ENCODE measurements around the gene CDH2.

CDH2 gene

GRCh38 chr18:28030458-28030857 is 146.5 kb downstream of the CDH2 start:
- no peak for DNase-seq (ENCODE audit: low read depth)
- no peak overlapping the region for H3K4me3 ChIP-seq (ENCODE audit: low read depth, low read length)
- TF ChIP-seq, protein P1, sequence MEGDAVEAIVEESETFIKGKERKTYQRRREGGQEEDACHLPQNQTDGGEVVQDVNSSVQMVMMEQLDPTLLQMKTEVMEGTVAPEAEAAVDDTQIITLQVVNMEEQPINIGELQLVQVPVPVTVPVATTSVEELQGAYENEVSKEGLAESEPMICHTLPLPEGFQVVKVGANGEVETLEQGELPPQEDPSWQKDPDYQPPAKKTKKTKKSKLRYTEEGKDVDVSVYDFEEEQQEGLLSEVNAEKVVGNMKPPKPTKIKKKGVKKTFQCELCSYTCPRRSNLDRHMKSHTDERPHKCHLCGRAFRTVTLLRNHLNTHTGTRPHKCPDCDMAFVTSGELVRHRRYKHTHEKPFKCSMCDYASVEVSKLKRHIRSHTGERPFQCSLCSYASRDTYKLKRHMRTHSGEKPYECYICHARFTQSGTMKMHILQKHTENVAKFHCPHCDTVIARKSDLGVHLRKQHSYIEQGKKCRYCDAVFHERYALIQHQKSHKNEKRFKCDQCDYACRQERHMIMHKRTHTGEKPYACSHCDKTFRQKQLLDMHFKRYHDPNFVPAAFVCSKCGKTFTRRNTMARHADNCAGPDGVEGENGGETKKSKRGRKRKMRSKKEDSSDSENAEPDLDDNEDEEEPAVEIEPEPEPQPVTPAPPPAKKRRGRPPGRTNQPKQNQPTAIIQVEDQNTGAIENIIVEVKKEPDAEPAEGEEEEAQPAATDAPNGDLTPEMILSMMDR (IDR thresholded peaks at IDR 0.05; ENCODE audit: control insufficient read depth, extremely low read depth, insufficient read depth), result no peak

DNA sequence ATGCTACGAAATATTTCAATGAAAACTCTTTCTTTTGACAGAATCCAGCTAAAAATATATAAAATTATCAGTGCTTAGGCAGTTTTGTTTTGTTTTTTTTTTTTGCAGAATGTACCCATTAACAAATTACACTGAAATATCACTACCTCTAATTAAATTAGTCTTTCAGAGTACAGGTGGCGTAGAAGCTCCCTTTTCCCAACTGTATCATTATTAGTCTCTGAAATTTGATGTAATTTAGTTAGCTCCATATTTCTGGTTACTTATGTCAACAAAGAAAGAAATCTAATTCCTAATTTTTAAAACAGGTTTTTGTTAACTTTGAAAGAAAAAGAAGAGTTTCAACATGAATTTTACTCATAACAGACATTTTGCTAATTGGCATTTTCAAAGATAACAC is 149.2 kb downstream of the CDH2 start:
- no peak for DNase-seq (ENCODE audit: low read depth)
- TF ChIP-seq, protein P1 (IDR thresholded peaks at IDR 0.05; ENCODE audit: control insufficient read depth, extremely low read depth, insufficient read depth), result no peak
- H3K4me3 ChIP-seq (ENCODE audit: low read depth, low read length), result no peak overlapping the region

- no peak overlapping the region for H3K4me3 ChIP-seq (ENCODE audit: low read depth, low read length)
- TF ChIP-seq, protein P1 (IDR thresholded peaks at IDR 0.05; ENCODE audit: control insufficient read depth, extremely low read depth, insufficient read depth), result no peak
- DNase-seq (ENCODE audit: low read depth), result no peak
Observed at GRCh38 chr18:28019425-28020108, 157.4 kb downstream of the CDH2 start.

DNA sequence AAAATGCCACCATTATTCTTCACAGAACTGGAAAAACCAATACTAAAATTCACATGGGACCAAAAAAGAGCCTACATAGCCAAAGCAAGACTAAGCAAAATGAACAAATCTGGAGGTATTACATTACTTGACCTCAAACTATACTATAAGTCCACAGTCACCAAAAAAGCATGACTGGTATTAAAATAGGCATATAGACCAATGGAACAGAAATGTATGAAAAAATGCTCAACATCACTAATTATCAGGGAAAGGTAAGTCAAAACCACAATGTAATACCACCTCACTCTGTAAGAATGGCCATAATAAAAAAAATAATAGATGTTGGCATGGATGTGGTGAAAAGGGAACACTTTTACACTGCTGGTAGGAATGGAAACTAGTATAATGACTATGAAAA is 158.6 kb downstream of the CDH2 start:
- no peak overlapping the region for H3K4me3 ChIP-seq (ENCODE audit: low read depth, low read length)
- no peak for DNase-seq (ENCODE audit: low read depth)
- TF ChIP-seq, protein P1 (IDR thresholded peaks at IDR 0.05; ENCODE audit: control insufficient read depth, extremely low read depth, insufficient read depth), result no peak

GRCh38 chr18:28015671-28016070 is 161.3 kb downstream of the CDH2 start:
- no peak overlapping the region for H3K4me3 ChIP-seq (ENCODE audit: low read depth, low read length)
- no peak for DNase-seq (ENCODE audit: low read depth)
- TF ChIP-seq, protein P1 (IDR thresholded peaks at IDR 0.05; ENCODE audit: control insufficient read depth, extremely low read depth, insufficient read depth), result no peak

DNA sequence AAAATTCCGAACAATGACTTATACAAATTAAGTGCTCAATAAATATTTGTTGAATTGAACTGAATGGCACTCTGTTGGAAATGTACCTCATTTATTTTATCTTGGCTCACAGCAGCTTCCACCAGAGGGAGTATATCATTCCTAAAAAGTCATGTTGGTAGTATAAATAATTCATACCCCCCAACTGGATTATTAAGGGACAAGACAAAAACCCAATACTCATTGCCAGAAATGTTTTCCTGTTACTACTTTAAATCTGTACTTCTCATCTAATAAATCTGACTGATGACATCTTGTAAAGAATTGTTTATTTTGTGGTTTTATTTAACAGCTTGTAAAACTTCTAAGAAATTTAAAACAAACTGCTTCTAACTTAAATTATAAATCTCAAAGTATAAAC is 163.9 kb downstream of the CDH2 start:
- peak; percentile 7 for DNase-seq (ENCODE audit: low read depth)
- TF ChIP-seq, protein P1 (IDR thresholded peaks at IDR 0.05; ENCODE audit: control insufficient read depth, extremely low read depth, insufficient read depth), result peak; percentile 24; the same call in 1 of the 2 replicates

DNA sequence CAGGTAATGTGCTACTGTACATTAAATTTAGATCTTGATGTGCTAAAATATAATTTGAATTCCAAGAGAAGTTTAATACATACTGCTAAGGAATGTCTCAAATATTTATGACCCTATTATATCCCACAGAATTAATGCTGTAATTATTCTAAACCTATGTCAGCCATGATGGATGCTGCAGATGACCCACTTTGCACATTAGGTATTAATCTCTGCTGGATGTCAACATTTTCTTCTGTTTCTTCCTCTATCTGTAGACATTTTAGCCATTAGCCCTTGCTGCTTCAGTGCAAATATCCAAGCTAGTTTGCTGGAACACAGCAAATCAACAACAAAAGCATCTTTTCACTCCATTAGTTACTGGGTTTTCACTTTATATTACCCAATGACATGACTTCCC is 164.6 kb downstream of the CDH2 start:
- no peak for DNase-seq (ENCODE audit: low read depth)
- H3K4me3 ChIP-seq (ENCODE audit: low read depth, low read length), result no peak overlapping the region
- TF ChIP-seq, protein P1 (IDR thresholded peaks at IDR 0.05; ENCODE audit: control insufficient read depth, extremely low read depth, insufficient read depth), result no peak

More for the DNA sequence above, 163.9 kb downstream of the CDH2 start:
- no peak overlapping the region for H3K4me3 ChIP-seq (ENCODE audit: low read depth, low read length)
